Endothelial cell of umbilical vein (primary cell): Measurements from ENCODE around the gene TM9SF1. TPM values are rescaled to one million over a fixed set of nuclear protein-coding genes. Genes with fewer than 3 reads are reported as not detected.

Experiments
- BruUV-seq: library from RNA; stranded (reverse); fragments of 400-500 nt; replicated peaks from 2 replicates; lab custom pipeline; 2021; lab: Mats Ljungman, UMichigan
- CTCF ChIA-PET: fragments of 300-600, 350-600 bp; sonication (Branson Sonifier 250); formaldehyde crosslinking; loops from one replicate; lab custom pipeline; 2021; ENCODE audit warnings: antibody characterized with exemption, inconsistent platforms; lab: Charles Lee
- POLR2A ChIA-PET: fragments of 300-600, 350-600 bp; sonication (Branson Sonifier 250); formaldehyde crosslinking; loops from one replicate; lab custom pipeline; 2021; ENCODE audit warnings: antibody characterized with exemption, inconsistent platforms; lab: Charles Lee
- DNase-seq: peaks from one replicate; pipeline ENCODE4 v3.0.0-alpha.2; 2011; ENCODE audit warnings: low read depth, low spot score
- FAIRE-seq: peaks from 2 replicates; lab custom pipeline; 2011; peaks lifted over from hg19 to GRCh38; lab: Jason Lieb, UNC
- H2AFZ ChIP-seq: 2 replicates; pipeline ENCODE4 v1.6.0; 2012; ENCODE audit warnings: low read depth, low read length, control low read depth, inconsistent platforms
- H3K27ac ChIP-seq: 2 replicates; pipeline ENCODE4 v1.5.1; 2011; ENCODE audit warnings: low read depth, mild to moderate bottlenecking, control low read depth, low read length, moderate library complexity; ENCODE audit not compliant: insufficient read depth
- H3K27me3 ChIP-seq, 2 experiments: 2 replicates each; pipeline versions ENCODE4 v1.6.0 to v1.6.1; 2011; ENCODE audit warnings: low read length in 2 of 2, mixed read lengths in 1 of 2; ENCODE audit not compliant: control insufficient read depth in 2 of 2, insufficient read depth in 2 of 2
- H3K36me3 ChIP-seq, 2 experiments: 2 replicates in 1 of 2; 3 replicates in 1 of 2; pipeline ENCODE4 v1.5.1; 2011; ENCODE audit warnings: low read length in 2 of 2, mild to moderate bottlenecking in 1 of 2, moderate library complexity in 1 of 2; ENCODE audit not compliant: control insufficient read depth in 2 of 2, insufficient read depth in 2 of 2; ENCODE audit errors: extremely low read depth in 1 of 2
- H3K4me1 ChIP-seq: 3 replicates; pipeline ENCODE4 v1.5.1; 2011; ENCODE audit warnings: mild to moderate bottlenecking, low read length; ENCODE audit not compliant: control insufficient read depth, insufficient read depth; ENCODE audit errors: extremely low read depth
- H3K4me2 ChIP-seq: 2 replicates; pipeline ENCODE4 v1.6.1; 2011; ENCODE audit warnings: low read length, control low read depth, mixed read lengths; ENCODE audit not compliant: insufficient read depth
- H3K4me3 ChIP-seq, 3 experiments: fragments of 200-600 bp in 1 of 3; sonication (generic), shearing (Covaris generic) in 1 of 3; replicated peaks in 1 of 3; 2 replicates each; pipeline ENCODE4 v1.5.1; 2011 to 2016; ENCODE audit warnings: control low read depth in 3 of 3, low read length in 3 of 3, mild to moderate bottlenecking in 2 of 3, inconsistent platforms in 1 of 3, low read depth in 1 of 3, moderate library complexity in 1 of 3; ENCODE audit not compliant: insufficient read depth in 1 of 3
- H3K79me2 ChIP-seq: 2 replicates; pipeline ENCODE4 v1.6.0; 2012; ENCODE audit warnings: low read length, inconsistent platforms; ENCODE audit not compliant: control insufficient read depth, insufficient read depth
- H3K9ac ChIP-seq: replicated peaks from 2 replicates; pipeline ENCODE3; 2011; ENCODE audit warnings: low read length, control low read depth; ENCODE audit not compliant: insufficient read depth; ENCODE audit errors: extremely low read depth
- H3K9me1 ChIP-seq: replicated peaks from 3 replicates; pipeline ENCODE4 v1.6.0; 2011; ENCODE audit warnings: mild to moderate bottlenecking, low read length; ENCODE audit not compliant: control insufficient read depth, insufficient read depth; ENCODE audit errors: extremely low read depth
- H3K9me3 ChIP-seq: replicated peaks from 2 replicates; pipeline ENCODE4 v1.5.1; 2012; ENCODE audit warnings: low read length, inconsistent platforms; ENCODE audit not compliant: control insufficient read depth, insufficient read depth
- H4K20me1 ChIP-seq: replicated peaks from 2 replicates; pipeline ENCODE3; 2011; ENCODE audit warnings: mild to moderate bottlenecking, low read length; ENCODE audit not compliant: control insufficient read depth, insufficient read depth; ENCODE audit errors: extremely low read depth
- CTCF ChIP-seq, 2 donors: IDR thresholded peaks; 1 replicate in 1 of 2; 2 replicates in 1 of 2; pipeline ENCODE4 v1.5.1; 2011; ENCODE audit warnings: low read length in 2 of 2, mild to moderate bottlenecking in 2 of 2, moderate library complexity in 2 of 2, control low read depth in 1 of 2, inconsistent platforms in 1 of 2, low read depth in 1 of 2; ENCODE audit not compliant: insufficient read depth in 1 of 2; ENCODE audit errors: extremely low read depth in 1 of 2
- EZH2 ChIP-seq: IDR thresholded peaks from 2 replicates; pipeline ENCODE4 v1.6.1; 2012; ENCODE audit warnings: borderline replicate concordance, low read depth, mild to moderate bottlenecking, moderate library complexity, low read length, inconsistent platforms; ENCODE audit not compliant: severe bottlenecking
- FOS ChIP-seq: IDR thresholded peaks from 2 replicates; pipeline ENCODE4 v1.6.1; 2011; ENCODE audit warnings: mild to moderate bottlenecking, low read length, moderate library complexity, borderline replicate concordance; ENCODE audit not compliant: insufficient read depth
- GATA2 ChIP-seq: IDR thresholded peaks from 2 replicates; pipeline ENCODE4 v1.7.0; 2011; ENCODE audit warnings: low read depth, mild to moderate bottlenecking, moderate library complexity, mixed read lengths, low read length; ENCODE audit not compliant: insufficient read length, insufficient read depth
- JUN ChIP-seq: IDR thresholded peaks from 2 replicates; pipeline ENCODE4 v1.6.1; 2011; ENCODE audit warnings: borderline replicate concordance, low read depth; ENCODE audit not compliant: insufficient read length, insufficient read depth
- MAX ChIP-seq: IDR thresholded peaks from 2 replicates; pipeline ENCODE4 v1.6.1; 2011; ENCODE audit not compliant: insufficient read depth, insufficient read length
- MYC ChIP-seq: IDR thresholded peaks from one replicate; pipeline ENCODE4 v1.6.1; 2011; ENCODE audit warnings: mild to moderate bottlenecking, low read depth, low read length
- POLR2A ChIP-seq: IDR thresholded peaks from 2 replicates; pipeline ENCODE4 v1.6.1; 2012; ENCODE audit warnings: low read depth, mild to moderate bottlenecking, control low read depth, low read length
- POLR2AphosphoS5 ChIP-seq: IDR thresholded peaks from 2 replicates; pipeline ENCODE4 v1.6.1; 2012; ENCODE audit warnings: low read depth, mild to moderate bottlenecking, control low read depth, low read length, moderate library complexity; ENCODE audit not compliant: insufficient read depth
- dilution Hi-C: fragments of 300-500 bp; cut with MboI; formaldehyde crosslinking; loops from one replicate; pipeline ENCODE4 v1.15.0; 2019; ENCODE audit warnings: low sequenced_read_pairs; ENCODE audit not compliant: extremely low pct_ligation_motif_present
- intact Hi-C: fragments of 100-400 bp; cut with micrococcal nuclease; formaldehyde crosslinking; loops from one replicate; pipeline ENCODE4 v1.10.0; 2022
- polyA plus RNA-seq, 4 experiments: library from polyadenylated mRNA; depleted of rRNA in 3 of 4; stranded (reverse) in 3 of 4; unstranded in 1 of 4; fragments of >200 nt; gene quantifications; 2 replicates each; pipeline versions ENCODE4 v1.2.1 to v1.2.3, GENCODE V29; 2011 to 2012; ENCODE audit warnings: missing spikeins in 1 of 4
- total RNA-seq: library from RNA; stranded (reverse); gene quantifications from 2 replicates; pipeline ENCODE4 v1.2.3, GENCODE V29; 2021

TM9SF1 gene
- total and polyA plus RNA-seq, 2 donors (not counting 3 experiments of a cell fraction or from before 2014, with no cell fraction given), result 60.7 to 71.5 TPM

DNA sequence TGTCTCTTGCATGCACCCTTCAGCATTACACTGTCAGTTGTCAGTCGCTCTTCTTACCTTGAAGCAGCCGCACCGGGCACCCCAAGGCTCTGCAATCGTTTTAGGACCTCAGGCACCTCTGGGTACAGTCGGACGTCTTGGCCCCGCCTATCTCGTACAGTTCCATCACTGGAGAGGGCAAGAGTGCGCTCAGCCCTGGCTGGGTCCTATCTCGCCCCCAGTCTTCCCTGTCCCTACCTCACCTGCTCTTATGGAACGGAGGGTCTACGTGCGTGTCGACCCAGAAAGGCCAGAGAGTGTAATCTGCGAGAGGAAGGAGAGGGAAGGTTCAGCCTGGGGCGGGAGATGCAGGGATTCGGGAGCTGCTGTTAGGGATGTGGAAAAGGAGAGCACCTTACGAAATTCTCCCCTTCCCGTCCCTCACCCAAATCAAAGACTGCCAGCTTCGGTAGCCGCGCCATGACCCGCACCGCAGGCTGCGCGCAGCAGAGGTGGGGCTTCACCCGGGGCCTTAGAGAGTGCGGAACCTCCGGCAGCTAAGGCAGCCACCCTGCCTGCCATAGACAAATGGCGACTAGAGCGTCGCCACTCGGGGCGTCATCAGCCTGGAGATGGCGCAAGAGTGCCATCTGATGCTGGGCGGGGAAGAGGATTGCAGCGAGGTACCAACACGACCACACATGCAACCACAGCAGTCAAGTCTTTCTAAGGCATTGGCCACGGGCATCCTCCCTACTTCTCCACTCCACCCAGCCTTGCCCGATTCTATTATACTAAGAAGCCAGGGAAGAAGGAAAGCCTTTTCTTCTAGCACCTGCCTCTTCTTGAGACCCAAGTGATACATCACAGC, 20.5 kb upstream of the TM9SF1 start, which contains the start of gene MDP1:
Gene MDP1, minus strand, starts transcription at position 572 of the 850 bp plus-strand sequence. Its CDS starts 111 bp downstream, at position 461.
- BruUV-seq, result no TSS peak
- Histone ChIP-seq H3K9me1 (no peaks in the 10 kb centered on the region), H3K27me3 (no peaks in the 10 kb centered on the region), H3K36me3 (peaks cover 2 to 4% of the 10 kb centered on the region in 2 experiments), H3K9me3 (no peaks in the 10 kb centered on the region), H3K4me3 (peak within 1 kb of the TSS; percentile 57 to 69 (median 64)), H4K20me1 (no peaks in the 10 kb centered on the region), H2AFZ (peak within 1 kb of the TSS; percentile 74), H3K79me2 (peaks cover 19% of the 10 kb centered on the region), H3K4me2 (peak within 1 kb of the TSS; percentile 77), H3K4me1 (peaks cover 11% of the 10 kb centered on the region), H3K9ac (peak within 1 kb of the TSS; percentile 87), H3K27ac (peak within 1 kb of the TSS; percentile 61)
- intact Hi-C loops (loop anchor here (1.0 to 5.0 kb wide), 5 partner anchors 27 to 216 kb away; partner anchors contain the start of genes RABGGTA and TINF2), dilution Hi-C loops (no loop called here)
- FAIRE-seq (peak; percentile 95), DNase-seq (peak; percentile 91)
- POLR2A ChIA-PET, result interaction anchor here (0.8 to 3.4 kb wide), 4 partner anchors 9 to 92 kb away, joined by 3 to 21 read pairs (median 6); partner anchors contain the start of genes CIDEB and TINF2
- TF ChIP-seq MYC, result peak; percentile 64
- peak; percentile 88 for TF ChIP-seq POLR2A
- TF ChIP-seq FOS, result no peak
- no peak for TF ChIP-seq JUN
- no peak for TF ChIP-seq MAX
- peak; percentile 84 to 86 for TF ChIP-seq CTCF (IDR thresholded peaks at IDR 0.05; ENCODE audit: extremely low read depth in 1 of 2, insufficient read depth in 1 of 2, low read depth in 1 of 2, low read length in 2 of 2)
- no peak for TF ChIP-seq EZH2
- no peak for TF ChIP-seq GATA2
- peak; percentile 90 for TF ChIP-seq POLR2AphosphoS5
- CTCF ChIA-PET, result interaction anchor here (0.6 to 4.9 kb wide), 30 partner anchors 9 to 926 kb away, joined by 3 to 71 read pairs (median 6); partner anchors contain the start of genes CIDEB, EMC9, GMPR2 and IPO4
